GM18870 (cell line): Measurements from ENCODE around the gene YWHAG.
"Not testable (repeated sequence)": the region's sequence is repeated elsewhere in the genome, so short reads cannot be mapped to it uniquely, and the experiment has no call there.

Experiments used
- ATAC-seq: cut with Tn5 transposase; IDR thresholded peaks from one replicate; pipeline ENCODE4 v1.9.1; 2021; ENCODE audit warnings: moderate library complexity; ENCODE audit not compliant: unreplicated experiment

YWHAG gene

DNA sequence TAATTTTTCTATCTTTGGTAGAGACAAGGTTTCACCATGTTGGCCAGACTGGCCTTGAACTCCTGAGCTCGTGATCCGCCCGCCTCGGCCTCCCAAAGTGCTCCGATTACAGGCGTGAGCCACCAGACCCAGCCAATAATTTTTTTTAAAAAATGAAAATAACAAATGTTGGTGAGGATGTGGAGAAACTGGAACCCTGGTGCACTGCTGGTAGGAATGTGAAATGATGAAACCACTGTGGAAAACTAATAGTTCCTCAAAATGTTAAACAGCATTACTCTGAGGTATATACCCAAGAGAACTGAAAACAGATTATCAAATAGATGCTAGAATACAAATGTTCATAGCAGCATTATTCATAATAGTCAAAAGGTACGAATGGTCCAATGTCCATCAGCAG, 23.0 kb upstream of the YWHAG start:
- no peak for ATAC-seq

DNA sequence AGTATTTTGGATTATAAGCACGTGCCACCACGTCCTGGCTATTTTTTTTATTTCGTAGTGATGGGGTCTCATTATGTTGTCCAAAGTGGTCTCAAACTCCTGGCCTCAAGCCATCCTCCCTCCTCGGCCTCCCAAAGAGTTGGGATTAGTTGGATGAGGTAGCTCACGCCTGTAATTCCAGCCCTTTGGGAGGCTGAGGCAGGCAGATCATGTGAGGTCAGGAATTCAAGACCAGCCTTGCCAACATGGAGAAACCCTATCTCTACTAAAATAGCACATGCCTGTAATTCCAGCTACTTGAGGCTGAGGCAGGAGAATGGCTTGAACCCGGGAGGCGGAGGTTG, 21.8 kb upstream of the YWHAG start:
- no peak for ATAC-seq

DNA sequence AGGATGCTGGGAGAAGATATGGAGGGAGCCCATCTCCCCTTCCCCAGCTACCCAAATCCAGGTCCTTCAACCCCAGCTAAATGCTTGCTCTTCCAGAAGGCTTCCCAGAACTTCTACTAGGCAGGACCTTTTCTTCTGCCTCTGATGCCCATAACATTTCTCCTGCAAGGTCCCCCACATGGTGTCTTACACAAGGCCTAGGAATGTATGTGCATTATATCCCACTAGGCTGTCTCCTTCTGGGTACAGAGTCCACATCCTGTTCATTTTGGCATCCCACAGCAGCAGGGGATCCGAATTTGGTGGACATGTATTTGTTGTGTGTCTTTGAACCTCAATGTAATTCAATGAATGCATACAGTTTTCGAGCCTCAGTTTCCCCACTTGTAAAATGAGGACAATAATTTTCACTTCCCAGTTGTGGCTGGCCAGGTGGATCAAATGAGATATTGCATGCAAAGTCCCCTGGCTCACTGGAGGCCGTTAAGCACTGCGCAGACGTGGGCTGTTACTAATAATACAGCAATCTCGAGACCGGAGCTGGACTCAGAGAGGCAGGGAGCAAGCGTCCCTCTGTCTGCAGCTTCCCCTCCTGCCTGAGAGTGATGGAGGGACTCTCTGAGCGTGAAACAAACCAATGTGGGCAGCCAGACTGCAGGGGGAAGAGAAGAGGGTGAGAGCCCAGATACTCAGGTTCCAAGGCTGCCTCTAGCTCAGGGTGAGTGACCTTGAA, 18.6 kb upstream of the YWHAG start:
- no peak for ATAC-seq

DNA sequence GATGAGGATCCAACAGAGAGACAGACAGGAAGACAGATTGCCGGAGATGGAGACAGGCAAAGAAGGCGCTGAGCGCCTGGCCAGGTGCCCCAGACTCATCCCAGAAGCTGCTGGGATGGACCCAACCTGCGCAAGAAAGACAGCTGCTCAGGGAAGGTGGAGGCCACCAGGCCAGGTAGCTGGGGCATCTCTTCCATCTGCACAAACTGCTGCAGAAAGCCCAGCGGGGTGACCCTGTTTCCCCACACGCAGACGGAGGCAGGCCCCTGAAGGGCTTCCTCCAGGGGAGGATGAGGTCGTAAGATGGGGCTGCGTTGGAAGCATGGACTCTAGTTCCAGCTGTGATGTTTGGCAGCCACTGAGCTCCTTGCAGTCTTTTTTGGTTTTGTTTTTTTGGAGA, 16.5 kb upstream of the YWHAG start:
- ATAC-seq = no peak

DNA sequence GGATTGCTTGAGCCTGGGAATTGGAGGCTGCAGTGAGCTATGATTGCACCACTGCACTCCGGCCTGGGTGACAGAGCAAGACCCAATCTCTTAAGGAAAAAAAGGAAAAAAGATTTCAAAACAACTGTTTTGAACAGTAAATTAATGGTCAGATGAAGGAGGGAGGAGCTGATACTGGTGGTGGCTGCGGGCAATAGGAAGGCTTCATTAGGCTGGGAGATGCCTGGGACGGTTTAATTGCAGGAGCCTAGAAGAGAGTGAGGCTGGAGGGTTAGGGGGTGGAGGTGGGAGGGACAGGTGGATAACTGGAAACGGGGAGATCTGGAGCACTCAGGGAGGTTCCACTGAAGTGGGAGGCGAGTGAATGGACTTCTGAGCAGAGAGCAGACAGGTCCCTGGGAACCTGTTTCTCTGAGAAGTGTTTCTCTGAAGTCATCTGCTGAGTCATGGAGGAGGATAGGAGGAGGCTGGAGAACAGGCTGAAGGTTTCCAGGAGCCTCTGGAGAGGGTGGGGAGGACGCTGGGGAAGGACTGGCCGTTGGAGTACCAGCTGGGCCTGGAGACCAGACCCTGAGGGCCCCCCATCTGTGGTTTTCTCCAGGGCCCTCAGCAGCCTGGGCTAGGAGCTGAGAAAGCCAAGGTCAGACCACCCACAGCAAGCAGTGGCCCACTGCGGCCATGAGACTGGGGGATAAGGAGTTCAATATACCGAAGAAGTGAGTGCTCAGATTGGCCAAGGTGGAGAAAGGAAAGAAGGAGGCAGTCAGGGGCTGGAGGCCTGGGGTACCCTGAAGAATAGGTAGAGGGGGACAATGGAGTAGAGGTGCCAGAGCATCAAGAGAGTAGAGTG, 14.4 kb upstream of the YWHAG start:
- no peak for ATAC-seq

DNA sequence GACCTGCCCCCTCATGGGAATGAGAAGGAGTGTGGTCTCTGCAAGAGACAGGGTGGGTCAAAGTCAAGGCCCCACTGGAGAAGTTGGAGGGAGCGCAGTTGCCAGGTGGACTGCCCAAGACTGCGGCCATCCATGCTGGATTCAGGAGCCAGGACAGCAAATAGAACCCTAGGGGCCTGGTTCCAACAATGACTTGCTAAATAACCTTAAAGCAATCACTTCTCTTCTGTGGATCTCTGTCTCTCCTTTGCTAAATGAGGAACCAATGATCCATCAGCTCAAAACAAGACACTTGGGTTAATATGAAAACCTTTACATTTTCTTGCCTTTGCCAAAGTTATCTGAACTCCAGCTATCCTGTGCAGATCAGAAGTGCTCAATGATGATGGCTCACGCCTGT, 12.6 kb upstream of the YWHAG start:
- ATAC-seq = no peak

DNA sequence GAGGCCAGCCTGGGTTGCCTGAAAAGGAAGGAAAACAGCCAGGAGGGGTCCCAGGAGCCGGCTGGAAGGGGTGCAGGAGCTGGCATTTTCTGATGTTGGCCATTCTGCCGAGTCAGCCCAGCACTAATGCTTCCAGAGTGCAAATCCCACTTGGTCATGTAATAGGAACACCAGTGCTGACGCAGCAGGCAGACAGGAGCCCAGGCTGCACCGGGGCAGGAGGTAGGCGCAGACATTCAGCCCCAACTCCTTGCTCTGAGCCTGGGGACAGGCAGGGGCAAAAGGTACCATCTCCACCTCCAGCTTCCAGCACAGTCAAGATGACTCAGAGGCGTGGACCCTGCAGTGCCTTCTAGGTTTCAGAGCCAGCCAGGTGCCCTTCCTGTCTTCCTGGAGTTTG, 10.2 kb upstream of the YWHAG start:
- no peak for ATAC-seq

DNA sequence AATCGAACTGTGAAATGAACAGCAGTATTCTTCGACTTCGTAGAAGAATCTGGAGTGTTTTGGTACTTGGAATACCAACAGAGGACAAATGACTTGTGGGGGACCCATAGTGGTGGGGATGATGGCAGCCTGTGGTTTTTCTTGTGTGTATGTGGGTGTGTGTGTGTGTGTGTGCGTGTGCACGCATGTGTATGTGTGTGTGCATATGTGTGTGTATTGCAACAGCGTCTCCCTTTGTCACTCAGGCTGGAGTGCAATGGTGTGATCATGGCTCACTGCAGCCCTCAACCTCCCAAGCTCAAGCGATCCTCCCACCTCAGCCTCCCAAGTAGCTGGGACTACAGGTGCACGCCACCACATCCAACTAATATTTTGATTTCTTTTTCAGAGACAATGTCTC, 9.4 kb upstream of the YWHAG start:
- ATAC-seq = no peak

DNA sequence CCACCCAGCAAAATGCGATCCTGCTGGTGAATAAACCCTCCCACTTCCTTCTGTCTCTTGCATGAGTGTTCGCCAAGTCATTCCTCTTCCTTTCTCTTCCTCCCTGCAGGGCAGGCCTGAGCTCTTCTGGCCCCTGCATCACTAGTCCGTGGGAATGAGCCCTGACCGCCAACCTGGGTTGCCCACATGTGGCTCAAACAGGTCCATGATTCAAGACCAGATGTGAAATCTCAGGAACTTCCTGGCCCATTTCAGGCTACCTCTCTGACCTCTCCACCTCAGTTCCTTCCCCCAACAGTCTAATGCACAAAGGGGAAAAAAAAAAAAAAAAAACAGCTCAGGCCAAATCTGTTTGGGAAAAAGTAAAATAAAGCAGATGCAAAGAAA, 5.4 kb upstream of the YWHAG start:
- ATAC-seq = no peak

DNA sequence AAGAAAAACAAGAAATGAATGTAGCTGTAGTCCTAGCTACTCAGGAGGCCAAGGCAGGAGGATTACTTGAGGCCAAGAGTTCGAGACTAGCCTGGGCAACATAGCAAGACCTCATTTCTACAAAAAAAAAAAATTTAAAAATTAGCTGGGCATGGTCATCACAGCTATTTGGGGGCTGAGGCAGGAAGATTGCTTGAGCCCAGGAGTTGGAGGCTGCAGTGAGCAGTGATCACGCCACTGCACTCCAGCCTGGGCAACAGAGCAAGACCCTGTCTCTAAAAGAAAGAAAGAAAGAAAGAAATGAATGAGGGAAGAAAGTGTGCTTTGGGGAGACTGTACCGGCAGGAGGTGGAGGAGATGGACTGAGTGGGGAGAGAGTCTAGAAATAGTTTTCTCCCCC, 5.0 kb upstream of the YWHAG start:
- ATAC-seq = not testable (repeated sequence)

DNA sequence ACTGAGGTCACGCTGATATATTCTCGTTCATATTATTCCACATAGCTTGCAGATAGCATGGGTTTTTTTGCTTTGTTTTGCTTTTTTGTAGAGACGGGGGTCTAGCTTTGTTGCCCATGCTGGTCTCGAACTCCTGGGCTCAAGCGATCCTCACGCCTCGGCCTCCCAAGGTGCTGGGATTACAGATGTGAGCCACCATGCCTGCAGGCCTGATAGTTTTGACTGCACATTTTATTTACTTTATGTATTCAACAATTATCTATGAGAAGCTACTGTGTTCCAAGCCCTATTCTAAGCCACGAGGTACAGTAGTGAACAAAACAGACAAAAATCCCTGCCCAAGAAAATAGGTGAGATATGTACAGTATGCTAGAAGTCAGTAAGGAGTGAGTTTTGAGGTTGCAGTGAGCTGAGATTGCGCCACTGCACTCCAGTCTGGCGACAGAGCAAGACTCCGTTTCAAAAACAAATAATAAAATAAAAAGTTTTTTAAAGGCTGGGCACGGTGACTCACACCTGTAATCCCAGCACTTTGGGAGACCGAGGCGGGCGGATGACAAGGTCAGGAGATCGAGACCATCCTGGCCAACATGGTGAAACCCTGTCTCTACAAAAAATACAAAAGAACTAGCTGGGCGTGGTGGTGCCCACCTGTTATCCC, 1.3 kb upstream of the YWHAG start:
- no peak for ATAC-seq

DNA sequence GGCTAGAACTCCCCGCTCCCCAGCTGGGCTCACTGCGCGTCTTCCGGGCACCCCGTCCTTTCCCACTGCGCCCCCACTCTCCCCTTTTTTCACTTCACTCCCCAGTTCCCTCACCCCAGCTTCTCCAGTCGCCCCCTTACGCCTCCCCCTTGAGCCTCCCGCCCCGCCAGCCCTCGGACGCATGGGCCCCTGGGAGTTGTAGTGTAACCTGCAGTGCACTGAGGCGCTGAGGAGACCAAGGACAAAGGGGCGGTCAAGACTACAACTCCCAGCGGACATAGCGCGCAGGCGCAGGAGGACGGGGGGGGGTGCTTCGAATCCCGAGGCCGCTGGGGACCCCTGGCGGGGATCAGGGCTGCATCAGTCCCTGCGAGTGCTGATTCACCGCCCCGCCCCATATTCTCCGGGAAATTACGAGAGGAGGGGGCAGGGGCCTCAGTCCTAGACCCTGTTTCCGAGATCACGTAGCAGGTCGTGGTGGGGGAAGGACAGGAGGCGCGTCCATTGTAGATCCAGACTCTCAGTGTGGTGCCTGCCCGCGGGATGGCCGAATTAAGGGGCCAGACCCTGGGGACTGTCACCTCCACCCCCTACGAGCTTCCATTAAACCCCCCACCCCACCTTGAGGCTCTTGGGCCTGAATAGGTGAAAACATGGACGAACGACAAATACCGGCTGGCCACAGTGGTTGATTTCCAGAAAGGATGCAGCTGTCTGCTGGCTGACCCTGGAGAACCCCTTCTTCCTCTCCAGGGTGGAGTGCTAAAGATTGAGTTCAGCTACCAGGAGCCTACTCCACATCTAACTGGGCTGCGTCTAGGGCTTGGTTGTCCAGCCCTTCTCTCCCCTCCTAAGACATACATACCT, 553 bp upstream of the YWHAG start:
- peak; percentile 72 for ATAC-seq

DNA sequence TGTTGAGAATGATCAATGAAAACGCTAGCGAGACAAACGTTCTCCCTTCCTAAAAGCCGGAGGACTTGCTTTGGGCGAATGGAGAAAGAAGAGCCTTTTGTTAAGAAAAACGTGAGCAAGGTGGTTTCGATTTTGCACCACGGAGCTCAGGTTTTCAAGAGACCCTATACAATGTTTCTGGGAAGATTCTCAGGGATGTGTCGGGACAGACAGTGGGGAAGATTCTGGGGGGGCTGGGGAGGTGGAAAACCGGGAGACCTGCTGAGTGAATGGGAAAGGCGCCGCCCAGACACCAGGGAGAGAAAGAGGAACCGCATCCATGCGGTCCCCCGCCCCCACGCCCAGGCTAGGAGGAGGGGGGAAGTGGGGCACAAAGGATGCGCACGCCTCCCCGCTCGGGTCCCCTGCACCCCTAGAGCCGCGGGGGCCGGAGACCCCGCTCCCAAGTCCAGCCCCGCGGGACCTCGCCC, 745 bp downstream of the YWHAG start:
- peak; percentile 15 for ATAC-seq

DNA sequence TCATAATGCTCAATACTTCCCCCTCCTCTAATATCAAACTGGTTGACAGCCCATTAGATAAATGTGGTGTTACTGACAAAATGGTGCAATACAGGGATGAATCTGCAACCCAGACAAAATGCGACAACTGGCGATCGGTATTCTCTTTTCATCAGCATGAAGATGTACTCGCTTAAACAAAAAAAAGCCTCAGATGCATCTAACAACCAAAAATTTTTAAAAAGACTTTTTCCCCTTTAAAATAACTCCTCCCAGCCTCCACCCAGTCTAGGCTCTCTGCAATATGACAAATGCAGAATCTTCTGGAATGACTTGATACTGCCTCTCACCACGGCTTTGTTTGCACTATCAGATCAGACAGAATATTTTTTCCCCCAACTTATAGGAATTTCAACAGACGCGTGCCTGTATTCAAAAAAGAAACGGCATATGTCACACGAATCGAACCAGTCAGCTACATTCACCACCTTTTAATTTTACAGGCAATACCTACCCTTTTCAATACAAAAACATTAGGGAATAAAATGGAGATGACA, 1.2 kb downstream of the YWHAG start:
- ATAC-seq = no peak

DNA sequence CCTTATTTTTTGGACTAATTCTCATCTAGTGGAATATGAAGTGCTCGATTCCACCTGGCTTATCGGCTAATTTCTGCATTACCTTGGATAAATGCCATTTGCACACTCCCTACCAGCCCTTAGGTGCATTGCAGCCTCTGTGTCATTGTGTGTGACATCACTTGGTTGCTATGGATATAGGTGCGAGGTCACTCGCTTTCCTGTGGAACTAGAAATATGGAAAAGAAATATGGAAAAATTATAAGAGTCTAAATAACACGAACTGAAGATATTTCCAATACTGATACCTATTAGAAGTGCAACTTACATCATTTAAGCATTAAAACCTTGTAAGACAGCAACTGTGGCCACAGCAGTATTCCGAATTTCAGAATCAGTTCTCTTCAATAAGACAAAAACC, 2.0 kb downstream of the YWHAG start:
- no peak for ATAC-seq

DNA sequence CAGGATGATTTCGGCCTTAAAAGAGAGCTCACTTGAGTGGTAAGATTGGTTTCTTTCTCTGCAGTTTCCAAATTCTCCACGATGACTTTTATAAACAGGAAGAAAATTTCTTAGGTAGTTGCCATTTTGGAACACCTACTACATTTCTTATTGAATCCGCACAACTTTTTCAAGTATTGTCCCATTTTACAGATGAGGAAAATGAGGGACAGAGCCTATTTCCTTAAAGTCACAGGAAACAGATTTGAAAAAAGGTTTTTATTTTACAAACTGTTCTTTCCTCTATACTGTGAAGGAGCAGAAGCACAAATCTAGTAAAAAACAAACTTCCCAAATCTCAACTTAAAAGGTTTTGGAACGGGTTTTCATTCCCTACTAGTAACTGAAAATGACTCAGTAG, 2.7 kb downstream of the YWHAG start:
- no peak for ATAC-seq

DNA sequence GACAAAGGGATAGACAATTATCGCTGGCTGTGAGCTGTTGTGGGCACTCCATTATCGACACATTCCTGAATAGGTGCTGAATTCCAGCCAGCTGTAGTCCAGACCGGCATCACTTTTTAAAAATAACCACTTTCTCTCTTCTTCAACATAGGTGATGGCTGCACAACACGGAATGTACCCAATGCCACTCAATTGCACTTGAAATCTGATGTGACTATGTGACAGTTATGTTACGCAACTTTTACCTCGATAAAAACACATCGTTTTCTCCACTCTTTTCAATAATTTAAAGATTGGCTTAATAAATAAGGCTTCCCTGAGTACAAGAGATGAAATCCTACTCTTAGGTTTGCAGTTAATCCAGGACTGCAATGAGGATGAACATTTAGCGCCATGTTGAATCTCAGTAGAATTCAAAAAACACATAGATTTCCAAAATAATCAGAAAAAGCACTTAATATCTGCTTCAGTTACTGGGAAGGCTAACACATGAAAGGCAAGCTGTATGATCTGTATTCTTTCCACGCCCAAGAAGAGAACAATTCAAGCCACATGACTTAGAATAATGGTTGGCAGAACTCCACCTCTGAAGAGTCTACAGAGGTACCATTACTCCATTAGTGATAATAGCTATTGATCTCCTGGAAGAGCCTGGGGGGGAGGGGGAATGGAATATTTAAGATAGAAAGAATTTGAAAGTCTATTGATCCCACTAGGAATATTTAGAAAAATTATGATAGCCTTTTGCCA, 3.6 kb downstream of the YWHAG start:
- ATAC-seq = no peak

DNA sequence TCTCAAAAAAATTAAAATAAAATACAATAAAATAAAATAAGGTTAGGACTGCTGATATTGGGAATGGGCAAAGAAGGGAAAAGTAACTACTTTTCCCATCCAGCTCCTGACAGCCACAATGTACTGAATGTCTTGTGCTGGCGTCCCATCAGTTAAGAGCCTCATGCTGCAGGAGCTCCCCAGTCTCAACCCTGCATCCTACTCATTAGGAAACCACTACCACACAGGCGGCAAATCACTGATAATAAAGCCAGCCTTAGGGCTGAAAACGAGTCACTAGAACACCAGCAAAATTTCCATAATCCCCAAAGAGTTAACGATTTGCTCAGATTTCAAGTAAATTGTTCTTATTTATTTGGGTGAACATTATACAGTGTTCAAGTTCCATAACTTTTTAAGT, 4.3 kb downstream of the YWHAG start:
- ATAC-seq = no peak

DNA sequence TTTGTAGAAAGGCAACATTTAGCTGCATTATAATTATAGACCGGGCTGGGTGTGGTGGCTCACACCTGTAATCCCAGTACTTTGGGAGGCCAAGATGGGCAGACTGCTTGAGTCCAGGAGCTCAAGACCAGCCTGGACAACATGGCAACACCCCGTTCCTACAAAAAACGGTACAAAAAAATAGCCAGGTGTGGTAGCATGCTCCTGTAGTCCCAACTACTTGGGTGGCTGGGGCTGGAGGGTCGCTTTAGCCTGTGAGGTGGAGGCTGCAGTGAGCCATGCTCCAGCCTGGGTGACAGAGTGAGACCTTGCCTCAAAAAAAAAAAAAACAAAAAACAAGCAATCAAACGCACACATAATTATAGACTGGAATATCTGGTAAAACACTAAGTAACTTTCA, 5.0 kb downstream of the YWHAG start:
- no peak for ATAC-seq

DNA sequence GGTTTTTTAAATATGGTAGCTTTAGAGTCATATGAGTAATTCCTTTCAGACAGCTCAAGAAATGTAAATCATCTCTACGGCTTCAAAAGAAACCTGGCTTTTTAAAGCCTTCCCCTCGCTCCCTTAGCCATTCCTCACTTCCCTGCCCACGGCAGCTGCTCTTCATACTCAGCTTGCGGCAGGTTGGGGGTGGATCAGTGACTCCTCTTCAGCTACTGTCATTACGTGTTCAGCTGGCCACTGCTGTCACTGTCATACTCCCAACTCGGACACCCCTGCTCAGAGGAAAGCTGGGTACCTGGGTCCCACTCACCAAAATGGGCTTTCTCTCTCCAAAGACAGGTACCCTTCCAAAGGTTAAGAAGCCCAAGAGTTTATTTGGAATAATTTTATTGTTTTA, 6.6 kb downstream of the YWHAG start:
- ATAC-seq = no peak
